Measurements from ENCODE around the gene NCKIPSD.

NCKIPSD gene

GRCh38 chr3:48647714-48648113, 38.0 kb downstream of the NCKIPSD start:
- DNase-seq (ENCODE audit: low read depth in 2 of 2), result no peak

- DNase-seq (ENCODE audit: low read depth in 2 of 2), result no peak
Observed at GRCh38 chr3:48644898-48645760, 40.6 kb downstream of the NCKIPSD start.

GRCh38 chr3:48642605-48643004, 43.1 kb downstream of the NCKIPSD start:
- no peak for DNase-seq (ENCODE audit: low read depth in 2 of 2)

GRCh38 chr3:48641396-48641795, 44.3 kb downstream of the NCKIPSD start:
- DNase-seq (ENCODE audit: low read depth in 2 of 2), result no peak

- no peak for DNase-seq (ENCODE audit: low read depth in 2 of 2)
Observed at GRCh38 chr3:48639944-48640606, 45.6 kb downstream of the NCKIPSD start.

- no peak for DNase-seq (ENCODE audit: low read depth in 2 of 2)
Observed at GRCh38 chr3:48637305-48637704, 48.4 kb downstream of the NCKIPSD start.

GRCh38 chr3:48636149-48636655, 49.5 kb downstream of the NCKIPSD start:
- DNase-seq (ENCODE audit: low read depth in 2 of 2), result no peak

GRCh38 chr3:48635222-48636021, 50.3 kb downstream of the NCKIPSD start, which contains the start of gene SLC26A6:
Gene SLC26A6 (minus strand): TSS chr3:48635461. CDS start chr3:48635393, 68 bp downstream.
- peak; percentile 92 to 95 for DNase-seq (ENCODE audit: low read depth in 2 of 2)

- peak; percentile 23 to 55 for DNase-seq (ENCODE audit: low read depth in 2 of 2)
Observed at GRCh38 chr3:48634661-48635221, 51.0 kb downstream of the NCKIPSD start.

- no peak for DNase-seq (ENCODE audit: low read depth in 2 of 2)
Observed at GRCh38 chr3:48633743-48634142, 52.0 kb downstream of the NCKIPSD start.

- no peak for DNase-seq (ENCODE audit: low read depth in 2 of 2)
Observed at GRCh38 chr3:48633256-48633655, 52.5 kb downstream of the NCKIPSD start.

GRCh38 chr3:48631516-48632448, 53.9 kb downstream of the NCKIPSD start:
- DNase-seq (ENCODE audit: low read depth in 2 of 2), result no peak

- DNase-seq (ENCODE audit: low read depth in 2 of 2), result no peak
Observed at GRCh38 chr3:48630833-48631232, 54.9 kb downstream of the NCKIPSD start.

GRCh38 chr3:48630407-48630806, 55.3 kb downstream of the NCKIPSD start:
- DNase-seq (ENCODE audit: low read depth in 2 of 2), result no peak

GRCh38 chr3:48629894-48630293, 55.8 kb downstream of the NCKIPSD start:
- no peak for DNase-seq (ENCODE audit: low read depth in 2 of 2)

- no peak for DNase-seq (ENCODE audit: low read depth in 2 of 2)
Observed at GRCh38 chr3:48628277-48629017, 57.3 kb downstream of the NCKIPSD start.

GRCh38 chr3:48625600-48625999, 60.1 kb downstream of the NCKIPSD start:
- no peak for DNase-seq (ENCODE audit: low read depth in 2 of 2)

- DNase-seq (ENCODE audit: low read depth in 2 of 2), result no peak
Observed at GRCh38 chr3:48624767-48625166, 60.9 kb downstream of the NCKIPSD start.

- no peak for DNase-seq (ENCODE audit: low read depth in 2 of 2)
Observed at GRCh38 chr3:48623851-48624547, 61.7 kb downstream of the NCKIPSD start.
